Effector memory CD4-positive, alpha-beta T cell (primary cell): ENCODE data around the gene RMDN3.

Experiments
- DNase-seq, 3 donors: peaks; one replicate each; pipeline ENCODE4 v3.0.0-alpha.2; 2020
- H3K27ac ChIP-seq: 2 replicates; pipeline ENCODE4 v1.7.0; 2013; ENCODE audit warnings: mild to moderate bottlenecking, low read length, moderate library complexity; ENCODE audit not compliant: insufficient read depth, poor library complexity, severe bottlenecking
- H3K27me3 ChIP-seq: replicated peaks from 2 replicates; pipeline ENCODE4 v1.7.0; 2013; ENCODE audit warnings: mild to moderate bottlenecking, low read length; ENCODE audit not compliant: insufficient read depth, control insufficient read depth, poor library complexity, severe bottlenecking
- H3K36me3 ChIP-seq: 2 replicates; pipeline ENCODE4 v1.7.0; 2013; ENCODE audit warnings: mild to moderate bottlenecking, low read length, moderate library complexity; ENCODE audit not compliant: control insufficient read depth, insufficient read depth
- H3K4me1 ChIP-seq: 2 replicates; pipeline ENCODE4 v1.7.0; 2013; ENCODE audit warnings: low read length, mild to moderate bottlenecking; ENCODE audit not compliant: control insufficient read depth, insufficient read depth, poor library complexity, severe bottlenecking
- H3K4me3 ChIP-seq: 2 replicates; pipeline ENCODE4 v1.7.0; 2013; ENCODE audit warnings: low read length, low read depth, mild to moderate bottlenecking; ENCODE audit not compliant: insufficient read depth, poor library complexity, severe bottlenecking
- H3K9me3 ChIP-seq: 2 replicates; pipeline ENCODE4 v1.7.0; 2013; ENCODE audit warnings: mild to moderate bottlenecking, low read length, moderate library complexity; ENCODE audit not compliant: control insufficient read depth

RMDN3 gene

DNA sequence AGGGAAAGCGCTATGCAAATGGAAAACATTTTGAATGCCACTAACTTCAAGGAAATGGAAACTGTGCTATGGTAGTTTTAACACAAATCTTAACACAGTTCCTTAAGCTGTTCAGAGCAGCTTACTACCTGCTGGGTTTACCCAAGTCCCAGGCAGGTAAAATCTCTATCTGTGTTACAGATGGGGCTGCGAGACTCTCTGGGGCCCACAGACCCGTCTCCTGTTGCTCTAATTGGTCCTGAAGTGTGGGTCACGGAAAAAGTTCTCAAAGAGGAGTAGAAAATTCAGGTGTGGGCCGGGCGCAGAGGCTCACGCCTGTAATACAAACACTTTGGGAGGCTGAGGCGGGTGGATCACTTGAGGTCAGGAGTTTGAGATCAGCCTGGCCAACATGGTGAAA lies 34.9 kb upstream of the RMDN3 start:
- Histone ChIP-seq H3K4me1 (peaks cover 11% of the 10 kb centered on the region), H3K27ac (no peak overlapping the region), H3K4me3 (no peak overlapping the region), H3K27me3 (no peaks in the 10 kb centered on the region), H3K9me3 (no peaks in the 10 kb centered on the region), H3K36me3 (peaks cover 4% of the 10 kb centered on the region)
- no peak for DNase-seq

DNA sequence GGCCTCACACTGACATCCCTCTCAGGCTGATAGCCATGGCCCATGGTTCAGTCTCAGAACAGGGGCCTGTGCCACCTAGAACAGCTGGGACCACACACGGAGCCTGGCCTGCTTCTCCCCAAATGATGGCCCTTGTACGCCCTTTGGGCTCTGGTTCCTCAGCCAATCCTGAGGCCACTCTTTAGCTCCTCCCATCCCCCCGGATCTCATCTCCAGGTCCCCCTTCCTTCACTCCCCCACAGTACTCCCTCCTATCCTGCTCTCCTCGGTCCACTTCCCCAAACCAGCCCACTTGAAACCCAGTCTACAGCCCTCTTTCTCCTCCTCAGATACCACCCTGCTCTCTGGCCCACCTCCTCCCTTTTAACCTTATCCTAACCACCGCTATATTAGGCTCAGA lies 34.1 kb upstream of the RMDN3 start:
- Histone ChIP-seq H3K9me3 (no peaks in the 10 kb centered on the region), H3K4me1 (peaks cover 11% of the 10 kb centered on the region), H3K27ac (no peak overlapping the region), H3K36me3 (peaks cover 4% of the 10 kb centered on the region), H3K27me3 (no peaks in the 10 kb centered on the region), H3K4me3 (no peak overlapping the region)
- no peak for DNase-seq

DNA sequence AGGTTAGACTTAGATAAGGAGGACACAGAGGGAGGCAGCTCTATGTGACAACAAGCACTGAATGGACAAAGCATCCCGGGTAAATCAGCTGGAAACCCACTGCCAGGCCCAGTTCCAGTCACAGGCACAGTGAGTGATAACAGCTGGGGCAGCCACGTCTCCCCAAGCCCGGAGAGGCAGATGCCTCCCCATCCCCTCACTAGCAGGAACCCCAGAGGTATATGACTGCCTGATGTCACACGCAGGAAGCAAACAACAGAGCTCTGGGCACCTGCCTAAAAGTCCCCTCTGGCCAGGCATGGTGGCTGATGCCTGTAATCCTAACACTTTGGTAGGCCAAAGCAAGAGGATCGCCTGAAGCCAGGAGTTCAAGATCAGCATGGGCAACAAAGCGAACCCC lies 32.9 kb upstream of the RMDN3 start:
- H3K4me1 ChIP-seq = peaks cover 11% of the 10 kb centered on the region
- DNase-seq = no peak
- peaks cover 4% of the 10 kb centered on the region for H3K36me3 ChIP-seq
- no peak overlapping the region for H3K4me3 ChIP-seq
- no peak overlapping the region for H3K27ac ChIP-seq
- H3K9me3 ChIP-seq = no peaks in the 10 kb centered on the region
- H3K27me3 ChIP-seq = no peaks in the 10 kb centered on the region

- no peak overlapping the region for H3K27ac ChIP-seq
- no peak overlapping the region for H3K4me3 ChIP-seq
- no peaks in the 10 kb centered on the region for H3K27me3 ChIP-seq
- H3K36me3 ChIP-seq = peaks cover 4% of the 10 kb centered on the region
- no peaks in the 10 kb centered on the region for H3K9me3 ChIP-seq
- DNase-seq = peak in 2 of 3 donors; percentile 16 to 21
- peaks cover 11% of the 10 kb centered on the region for H3K4me1 ChIP-seq
Measured at GRCh38 chr15:40787344-40787841, 32.3 kb upstream of the RMDN3 start.

DNA sequence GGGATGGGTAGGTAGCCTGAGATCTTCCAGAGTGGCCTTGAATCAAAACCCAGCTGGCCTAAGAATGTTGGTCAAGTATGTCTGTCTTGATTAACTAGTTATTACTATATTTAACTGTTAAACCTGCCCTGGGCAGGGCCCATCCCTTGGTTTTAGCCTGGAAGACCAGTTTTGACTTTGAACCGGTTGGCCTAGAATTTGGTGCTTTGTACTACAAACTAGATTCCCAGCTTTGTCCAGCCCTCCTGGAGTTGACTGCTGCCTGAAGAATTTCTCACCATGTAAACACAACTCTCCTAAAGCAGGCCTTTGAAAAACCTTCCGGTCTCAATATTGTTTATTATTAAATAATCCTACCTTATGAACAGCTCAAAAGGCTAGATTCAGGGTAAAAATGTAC lies 30.8 kb upstream of the RMDN3 start:
- no peak overlapping the region for H3K4me3 ChIP-seq
- peaks cover 11% of the 10 kb centered on the region for H3K4me1 ChIP-seq
- H3K27ac ChIP-seq = no peak overlapping the region
- no peaks in the 10 kb centered on the region for H3K36me3 ChIP-seq
- H3K27me3 ChIP-seq = no peaks in the 10 kb centered on the region
- DNase-seq = no peak
- H3K9me3 ChIP-seq = no peaks in the 10 kb centered on the region

DNA sequence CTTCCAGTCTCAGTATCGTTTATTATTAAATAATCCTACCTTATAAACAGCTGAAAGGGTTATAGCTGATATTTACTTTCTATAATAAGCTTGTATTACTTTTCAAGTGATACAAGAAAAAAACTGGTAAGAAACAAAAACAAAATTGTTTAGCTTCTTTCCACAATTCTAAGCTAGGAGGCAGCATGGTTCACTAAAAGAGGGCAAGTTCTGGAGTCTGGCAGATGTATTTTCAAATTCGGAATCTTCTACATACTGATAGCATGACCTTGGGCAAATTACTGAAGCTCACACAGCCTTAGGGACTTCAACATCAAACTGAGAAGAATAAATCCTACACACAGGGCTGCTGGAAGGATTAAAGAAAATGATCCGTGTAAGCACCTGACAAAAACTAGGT lies 30.1 kb upstream of the RMDN3 start:
- H3K4me1 ChIP-seq = peaks cover 11% of the 10 kb centered on the region
- H3K36me3 ChIP-seq = peaks cover 1% of the 10 kb centered on the region
- H3K27me3 ChIP-seq = no peaks in the 10 kb centered on the region
- DNase-seq = no peak
- H3K9me3 ChIP-seq = no peaks in the 10 kb centered on the region
- no peak overlapping the region for H3K27ac ChIP-seq
- no peak overlapping the region for H3K4me3 ChIP-seq

DNA sequence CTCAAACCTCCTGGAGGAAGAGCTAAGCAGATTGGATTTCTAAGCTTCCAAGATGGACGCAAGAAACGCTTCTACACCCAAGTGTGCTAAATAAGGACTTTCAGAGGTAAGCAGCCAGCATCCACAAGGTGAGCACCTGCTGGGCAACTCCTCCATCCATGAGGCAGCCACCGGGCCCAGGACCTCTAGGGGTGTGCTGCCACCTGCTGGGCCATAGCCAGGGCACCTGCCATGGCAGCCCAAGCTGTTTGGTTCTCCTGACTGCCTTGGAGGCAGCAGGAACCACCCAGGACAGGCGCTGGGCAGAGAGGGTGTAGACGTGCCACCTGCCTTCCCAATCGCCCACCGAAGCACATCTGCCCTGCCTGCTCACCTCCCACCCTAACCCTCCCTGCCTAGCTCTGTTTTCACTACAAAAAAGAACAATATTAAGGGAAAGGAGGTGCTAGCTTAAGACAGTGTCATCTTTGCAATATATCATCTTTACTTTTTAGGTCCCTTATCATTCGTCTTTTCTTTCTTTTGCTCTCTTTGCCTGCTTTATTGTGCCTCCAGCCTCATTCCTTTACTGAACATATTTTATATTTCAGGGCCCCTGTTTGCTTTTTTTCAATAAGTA lies 27.7 kb upstream of the RMDN3 start:
- Histone ChIP-seq H3K36me3 (peaks cover 23% of the 10 kb centered on the region), H3K27me3 (no peaks in the 10 kb centered on the region), H3K9me3 (no peaks in the 10 kb centered on the region), H3K27ac (no peak overlapping the region), H3K4me3 (no peak overlapping the region), H3K4me1 (peaks cover 8% of the 10 kb centered on the region)
- peak; percentile 64 to 68 (median 65) for DNase-seq

DNA sequence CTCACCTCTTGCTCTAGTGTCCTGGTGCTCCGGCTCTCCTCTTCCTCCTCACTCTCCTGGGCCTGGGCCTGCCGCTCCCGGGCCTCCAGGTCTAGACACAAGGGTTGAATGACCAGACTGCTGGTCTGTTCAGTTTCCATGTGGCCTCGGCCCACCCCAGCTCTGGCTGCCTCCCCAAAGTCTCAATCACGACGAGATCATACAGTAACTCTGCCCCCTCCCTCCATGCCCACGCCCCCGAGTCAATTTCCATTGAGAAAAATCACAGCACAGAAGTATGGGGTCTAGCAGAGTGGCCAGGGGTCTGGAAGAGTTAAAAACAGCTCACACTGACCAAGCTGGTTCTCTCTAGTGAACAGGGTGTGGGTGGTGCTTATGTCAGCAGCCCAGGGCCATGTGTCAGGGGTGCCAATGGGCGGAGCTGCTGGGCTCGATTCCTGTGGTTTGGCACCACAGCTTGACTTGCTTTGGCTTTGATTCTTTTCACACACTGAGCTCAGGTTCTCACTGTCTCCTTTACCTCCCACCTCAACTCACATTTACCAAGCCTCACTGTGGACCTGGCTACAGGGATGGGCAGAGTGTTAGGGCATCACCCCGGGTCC lies 21.6 kb upstream of the RMDN3 start:
- peak in 1 of 3 donors; percentile 14 for DNase-seq
- no peaks in the 10 kb centered on the region for H3K27me3 ChIP-seq
- H3K36me3 ChIP-seq = peaks cover 50% of the 10 kb centered on the region
- H3K4me3 ChIP-seq = no peak overlapping the region
- no peaks in the 10 kb centered on the region for H3K4me1 ChIP-seq
- no peaks in the 10 kb centered on the region for H3K9me3 ChIP-seq
- H3K27ac ChIP-seq = no peak overlapping the region

- no peak overlapping the region for H3K27ac ChIP-seq
- no peak overlapping the region for H3K4me3 ChIP-seq
- H3K4me1 ChIP-seq = no peaks in the 10 kb centered on the region
- no peak for DNase-seq
- H3K27me3 ChIP-seq = no peaks in the 10 kb centered on the region
- H3K9me3 ChIP-seq = no peaks in the 10 kb centered on the region
- peaks cover 50% of the 10 kb centered on the region for H3K36me3 ChIP-seq
Measured at GRCh38 chr15:40775740-40776536, 20.9 kb upstream of the RMDN3 start.

DNA sequence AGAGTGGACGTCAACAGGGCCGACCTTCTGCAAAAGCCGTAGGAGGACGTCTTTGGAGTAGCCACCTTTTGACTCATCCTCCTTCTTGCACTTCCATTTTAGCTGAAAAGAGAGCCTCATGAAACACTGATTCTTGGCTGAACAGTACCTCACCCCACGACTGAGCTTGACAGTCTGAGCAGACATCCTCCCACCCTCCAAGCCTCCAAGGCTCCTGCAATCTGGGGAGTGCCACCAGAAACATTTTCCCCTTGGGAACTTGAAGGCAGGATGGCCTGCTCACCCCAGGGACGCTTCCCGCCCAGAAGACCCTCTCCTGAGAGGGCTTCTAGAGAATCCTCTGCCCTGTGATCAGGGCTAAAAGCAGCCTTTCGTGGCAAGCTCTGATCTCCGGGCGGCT lies 20.0 kb upstream of the RMDN3 start:
- Histone ChIP-seq H3K27me3 (no peaks in the 10 kb centered on the region), H3K36me3 (peaks cover 47% of the 10 kb centered on the region), H3K27ac (no peak overlapping the region), H3K4me1 (no peaks in the 10 kb centered on the region), H3K9me3 (no peaks in the 10 kb centered on the region), H3K4me3 (no peak overlapping the region)
- DNase-seq = no peak
